ENCODE data around the gene FNTB.
"Not testable (repeated sequence)": the region's sequence is repeated elsewhere in the genome, so short reads cannot be mapped to it uniquely, and the experiment has no call there.

Gene FNTB

GRCh38 chr14:65011538-65011937, 24.8 kb downstream of the FNTB start:
- in situ Hi-C loops (cut with MboI; ENCODE audit: low sequenced_read_pairs): no loop called here

GRCh38 chr14:65012353-65012752, 25.7 kb downstream of the FNTB start:
- in situ Hi-C loops (cut with MboI; ENCODE audit: low sequenced_read_pairs): no loop called here

- in situ Hi-C loops (cut with MboI; ENCODE audit: low sequenced_read_pairs): no loop called here
Measured at GRCh38 chr14:65015391-65015790, 28.7 kb downstream of the FNTB start.

GRCh38 chr14:65016471-65016870, 29.8 kb downstream of the FNTB start:
- in situ Hi-C loops (cut with MboI; ENCODE audit: low sequenced_read_pairs): no loop called here

- in situ Hi-C loops (cut with MboI; ENCODE audit: low sequenced_read_pairs): no loop called here
Measured at GRCh38 chr14:65019944-65020566, 33.4 kb downstream of the FNTB start.

- in situ Hi-C loops (cut with MboI; ENCODE audit: low sequenced_read_pairs): no loop called here
Measured at GRCh38 chr14:65024957-65025356, 38.3 kb downstream of the FNTB start.

- in situ Hi-C loops (cut with MboI; ENCODE audit: low sequenced_read_pairs): no loop called here
Measured at GRCh38 chr14:65025818-65026217, 39.1 kb downstream of the FNTB start.

- in situ Hi-C loops (cut with MboI; ENCODE audit: low sequenced_read_pairs): no loop called here
Measured at GRCh38 chr14:65026526-65026925, 39.8 kb downstream of the FNTB start.

GRCh38 chr14:65027127-65027799, 40.6 kb downstream of the FNTB start:
- in situ Hi-C loops (cut with MboI; ENCODE audit: low sequenced_read_pairs): no loop called here

- in situ Hi-C loops (cut with MboI; ENCODE audit: low sequenced_read_pairs): no loop called here
Measured at GRCh38 chr14:65028937-65029336, 42.2 kb downstream of the FNTB start.

- in situ Hi-C loops (cut with MboI; ENCODE audit: low sequenced_read_pairs): not testable (repeated sequence)
Measured at GRCh38 chr14:65031321-65031720, 44.6 kb downstream of the FNTB start.

GRCh38 chr14:65032319-65032718, 45.6 kb downstream of the FNTB start:
- in situ Hi-C loops (cut with MboI; ENCODE audit: low sequenced_read_pairs): no loop called here

GRCh38 chr14:65033181-65033580, 46.5 kb downstream of the FNTB start:
- in situ Hi-C loops (cut with MboI; ENCODE audit: low sequenced_read_pairs): no loop called here

GRCh38 chr14:65034021-65034420, 47.3 kb downstream of the FNTB start:
- in situ Hi-C loops (cut with MboI; ENCODE audit: low sequenced_read_pairs): no loop called here

GRCh38 chr14:65035049-65035448, 48.4 kb downstream of the FNTB start:
- in situ Hi-C loops (cut with MboI; ENCODE audit: low sequenced_read_pairs): no loop called here

GRCh38 chr14:65038966-65039365, 52.3 kb downstream of the FNTB start:
- in situ Hi-C loops (cut with MboI; ENCODE audit: low sequenced_read_pairs): no loop called here

- in situ Hi-C loops (cut with MboI; ENCODE audit: low sequenced_read_pairs): no loop called here
Measured at GRCh38 chr14:65040666-65041433, 54.2 kb downstream of the FNTB start.

- in situ Hi-C loops (cut with MboI; ENCODE audit: low sequenced_read_pairs): no loop called here
Measured at GRCh38 chr14:65041434-65041915, 54.8 kb downstream of the FNTB start.

- in situ Hi-C loops (cut with MboI; ENCODE audit: low sequenced_read_pairs): no loop called here
Measured at GRCh38 chr14:65042296-65042695, 55.6 kb downstream of the FNTB start.

GRCh38 chr14:65042731-65043372, 56.2 kb downstream of the FNTB start:
- in situ Hi-C loops (cut with MboI; ENCODE audit: low sequenced_read_pairs): no loop called here

- in situ Hi-C loops (cut with MboI; ENCODE audit: low sequenced_read_pairs): no loop called here
Measured at GRCh38 chr14:65043893-65044595, 57.3 kb downstream of the FNTB start.

All from HL-60/S4 treated with retinoic acid at 250 ng/mL for 4 days and 3 days (cell line).